GM13976 (cell line): ENCODE measurements around the gene ZNF581.
A peak's percentile ranks its signal among the peaks of the same experiment; 100 is the strongest.

ENCODE experiments used
- DNase-seq: peaks from one replicate; pipeline ENCODE4 v3.0.0; 2012; ENCODE audit warnings: low spot score
- in situ Hi-C: fragments of 300-500 bp; cut with MboI; formaldehyde crosslinking; loops from one replicate; pipeline ENCODE4 v1.12.0; 2022; ENCODE audit warnings: low sequenced_read_pairs, mixed read lengths, inconsistent platforms; ENCODE audit not compliant: unreplicated experiment
- TF ChIP-seq, protein P1 (sequence below): IDR thresholded peaks from 2 replicates; pipeline ENCODE4 v1.5.1; 2012; ENCODE audit warnings: borderline replicate concordance, mild to moderate bottlenecking; ENCODE audit not compliant: insufficient read depth; ENCODE audit errors: extremely low read depth, missing control alignments, control extremely low read depth

Gene ZNF581

DNA sequence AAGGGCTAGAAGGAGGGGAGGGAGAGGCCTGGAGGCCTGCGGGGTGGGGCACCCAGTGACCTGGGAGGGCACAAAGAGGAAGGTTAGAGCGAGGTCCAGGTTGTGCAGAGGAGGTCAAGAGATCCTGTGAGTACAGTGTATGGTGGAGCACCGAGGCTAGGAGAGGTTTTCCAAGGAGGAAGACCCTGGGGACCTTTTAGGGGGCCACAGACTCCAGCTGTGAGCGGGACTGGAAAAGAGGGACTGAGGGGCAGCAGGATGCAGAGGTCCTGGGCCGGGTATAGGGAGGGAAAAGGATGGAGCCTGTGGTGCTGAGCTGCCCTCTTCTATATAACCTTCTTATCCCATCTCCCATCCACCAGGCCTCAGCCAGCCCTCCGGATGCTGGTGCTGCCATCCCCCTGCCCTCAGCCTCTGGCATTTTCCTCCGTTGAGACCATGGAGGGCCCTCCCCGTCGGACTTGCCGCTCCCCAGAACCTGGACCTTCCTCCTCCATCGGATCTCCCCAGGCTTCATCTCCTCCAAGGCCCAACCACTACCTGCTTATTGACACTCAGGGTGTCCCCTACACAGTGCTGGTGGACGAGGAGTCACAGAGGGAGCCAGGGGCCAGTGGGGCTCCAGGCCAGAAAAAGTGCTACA lies 863 bp downstream of the ZNF581 start:
- DNase-seq: no peak
- in situ Hi-C loops: no loop called here
- TF ChIP-seq, protein P1, sequence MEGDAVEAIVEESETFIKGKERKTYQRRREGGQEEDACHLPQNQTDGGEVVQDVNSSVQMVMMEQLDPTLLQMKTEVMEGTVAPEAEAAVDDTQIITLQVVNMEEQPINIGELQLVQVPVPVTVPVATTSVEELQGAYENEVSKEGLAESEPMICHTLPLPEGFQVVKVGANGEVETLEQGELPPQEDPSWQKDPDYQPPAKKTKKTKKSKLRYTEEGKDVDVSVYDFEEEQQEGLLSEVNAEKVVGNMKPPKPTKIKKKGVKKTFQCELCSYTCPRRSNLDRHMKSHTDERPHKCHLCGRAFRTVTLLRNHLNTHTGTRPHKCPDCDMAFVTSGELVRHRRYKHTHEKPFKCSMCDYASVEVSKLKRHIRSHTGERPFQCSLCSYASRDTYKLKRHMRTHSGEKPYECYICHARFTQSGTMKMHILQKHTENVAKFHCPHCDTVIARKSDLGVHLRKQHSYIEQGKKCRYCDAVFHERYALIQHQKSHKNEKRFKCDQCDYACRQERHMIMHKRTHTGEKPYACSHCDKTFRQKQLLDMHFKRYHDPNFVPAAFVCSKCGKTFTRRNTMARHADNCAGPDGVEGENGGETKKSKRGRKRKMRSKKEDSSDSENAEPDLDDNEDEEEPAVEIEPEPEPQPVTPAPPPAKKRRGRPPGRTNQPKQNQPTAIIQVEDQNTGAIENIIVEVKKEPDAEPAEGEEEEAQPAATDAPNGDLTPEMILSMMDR: no peak

DNA sequence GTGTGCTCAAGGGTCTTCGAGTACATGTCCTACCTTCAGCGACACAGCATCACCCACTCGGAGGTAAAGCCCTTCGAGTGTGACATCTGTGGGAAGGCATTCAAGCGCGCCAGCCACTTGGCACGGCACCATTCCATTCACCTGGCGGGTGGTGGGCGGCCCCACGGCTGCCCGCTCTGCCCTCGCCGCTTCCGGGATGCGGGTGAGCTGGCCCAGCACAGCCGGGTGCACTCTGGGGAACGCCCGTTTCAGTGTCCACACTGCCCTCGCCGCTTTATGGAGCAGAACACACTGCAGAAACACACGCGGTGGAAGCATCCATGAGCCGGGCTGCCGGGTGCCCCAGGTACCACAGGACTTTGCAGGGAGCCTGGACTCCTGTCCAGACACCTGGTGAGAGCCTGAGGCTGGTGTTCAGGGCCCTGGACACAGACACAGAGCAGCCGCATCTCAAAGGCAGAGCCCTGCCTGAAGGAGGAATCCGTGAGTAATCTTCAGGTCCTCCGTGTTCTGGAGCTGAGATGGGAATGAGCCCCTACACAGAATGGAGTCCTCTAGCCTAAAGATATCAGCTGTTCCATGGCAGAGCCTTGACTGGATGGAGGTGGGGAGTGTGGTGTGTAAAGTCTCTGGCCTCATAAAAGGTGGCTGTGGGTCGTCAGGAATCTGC lies 1.5 kb downstream of the ZNF581 start:
- TF ChIP-seq, protein P1: no peak
- in situ Hi-C loops: no loop called here

DNA sequence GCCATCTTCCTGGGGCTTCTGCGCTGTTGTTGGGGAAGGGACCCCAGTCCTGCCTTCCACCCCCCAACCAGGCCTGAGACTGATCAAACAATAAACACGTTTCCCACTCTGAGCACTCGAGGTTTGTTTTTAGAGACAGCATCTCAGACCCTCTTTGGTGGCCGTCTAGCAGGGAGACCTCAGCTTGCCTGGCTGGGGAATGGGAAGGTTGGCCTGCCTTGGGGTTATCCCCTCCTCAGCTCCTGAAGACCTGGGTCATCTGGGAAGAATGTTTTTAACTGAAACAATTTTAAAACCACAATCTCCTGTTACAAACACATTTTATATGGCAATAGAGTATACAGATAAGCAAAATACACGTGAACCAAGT lies 2.0 kb downstream of the ZNF581 start:
- no peak for DNase-seq
- in situ Hi-C loops: no loop called here

More for the DNA sequence above, 1.5 kb downstream of the ZNF581 start:
- DNase-seq: no peak

DNA sequence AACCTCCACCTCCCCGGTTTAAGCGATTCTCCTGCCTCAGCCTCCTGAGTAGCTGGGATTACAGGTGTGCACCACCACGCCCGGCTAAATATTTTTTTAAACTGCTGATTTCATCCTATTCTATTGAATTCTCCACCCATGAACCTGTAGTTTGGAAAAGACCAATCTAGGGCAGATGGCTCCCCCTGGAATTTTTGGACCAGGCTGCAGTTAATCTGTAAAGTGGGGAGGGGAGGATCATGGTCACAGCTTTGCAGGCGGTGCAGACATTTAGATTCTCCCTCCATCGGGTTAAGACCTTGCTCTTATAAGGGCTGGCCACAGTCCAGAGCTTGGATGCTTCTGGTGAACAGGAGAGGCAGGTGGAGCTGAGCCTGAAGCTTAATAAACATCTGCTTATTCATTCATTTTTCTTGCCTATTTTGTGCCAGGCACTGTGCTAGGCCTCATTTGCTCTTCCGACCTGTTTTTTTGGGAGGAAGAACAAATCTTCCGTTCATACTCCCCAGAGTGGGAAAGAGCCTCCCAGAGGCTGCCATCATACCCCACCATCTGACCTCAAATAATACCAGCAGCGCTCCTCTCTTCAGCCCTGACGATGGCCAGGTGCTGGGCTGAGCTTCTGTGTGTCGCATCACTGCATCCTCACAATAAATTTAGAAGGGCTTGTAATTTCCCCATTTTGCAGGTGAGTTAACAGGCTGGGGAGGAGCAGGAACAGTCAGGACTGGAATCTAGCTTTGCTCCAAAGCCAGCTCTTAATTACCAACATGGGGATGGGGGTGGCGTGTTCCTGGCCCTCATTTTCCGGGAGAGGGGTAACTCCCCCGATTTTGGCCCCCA lies 3.7 kb downstream of the ZNF581 start:
- TF ChIP-seq, protein P1: no peak
- DNase-seq: no peak
- in situ Hi-C loops: no loop called here

More for the DNA sequence above, 2.0 kb downstream of the ZNF581 start:
- TF ChIP-seq, protein P1: no peak

DNA sequence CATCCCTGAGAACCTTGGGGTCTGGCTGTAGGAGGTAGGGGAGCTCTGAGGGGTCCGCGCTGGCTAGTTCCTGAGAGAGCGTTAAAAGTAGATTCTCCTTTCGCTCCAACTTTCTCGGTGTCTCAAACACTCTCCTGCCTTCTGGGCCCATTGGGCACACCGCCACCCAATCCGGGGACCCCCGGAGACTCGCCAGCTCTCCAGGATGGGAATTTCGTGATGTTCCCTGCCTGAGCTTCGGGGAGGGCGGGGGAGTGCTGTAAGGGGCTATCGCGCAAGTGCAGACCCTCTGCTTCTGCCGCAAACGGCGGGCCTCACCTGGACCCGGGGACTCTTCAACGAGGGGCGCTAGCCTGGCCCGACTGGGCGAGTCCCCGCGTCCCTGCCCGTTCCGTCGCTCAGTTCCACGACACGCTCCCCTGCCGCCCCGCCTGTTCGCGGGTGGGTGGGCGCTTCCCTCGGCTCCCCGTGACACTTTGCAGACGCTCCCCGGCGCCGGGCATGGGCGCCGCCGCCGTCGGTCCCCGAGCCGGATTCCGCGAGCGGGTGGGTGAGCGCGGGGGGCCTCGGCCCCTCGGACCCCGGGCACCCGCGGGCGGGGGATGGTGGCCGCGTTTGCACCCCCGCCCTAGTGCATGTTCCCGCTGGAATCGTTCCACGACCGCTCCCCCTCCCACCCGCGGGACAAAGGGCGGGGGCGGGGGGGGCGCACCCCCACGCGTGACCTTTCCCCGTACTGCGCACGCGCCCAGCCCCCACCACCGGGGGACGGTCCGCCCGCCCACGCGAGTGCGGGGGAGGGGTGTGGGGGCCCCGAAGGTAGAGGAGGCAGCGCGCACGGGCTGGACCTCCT lies 4.5 kb downstream of the ZNF581 start, which contains the start of gene CCDC106:
TSS of gene CCDC106 (plus strand) at position 481 of the 853 bp plus-strand sequence. CDS start 835 bp downstream, outside the sequence.
- peak; percentile 70 for DNase-seq
- in situ Hi-C loops: no loop called here
- TF ChIP-seq, protein P1: no peak
